Ovary (tissue), 9 donors: ENCODE results near the gene TRMT10C. TPM values are rescaled to one million over a fixed set of nuclear protein-coding genes. Genes with fewer than 3 reads are reported as not detected.
"Not testable (repeated sequence)": the region's sequence is repeated elsewhere in the genome, so short reads cannot be mapped to it uniquely, and the experiment has no call there.

ENCODE experiments used
- DNase-seq, 5 donors: peaks; one replicate each; pipeline ENCODE4 v3.0.0-alpha.2; 2019 to 2020
- H3K27ac ChIP-seq, 2 donors: fragments of 200-600 bp; one replicate each; pipeline versions ENCODE4 v1.5.1 to v1.8.0; 2019 to 2022
- H3K27me3 ChIP-seq: fragments of 200-600 bp; one replicate; pipeline ENCODE4 v1.8.0; 2022
- H3K36me3 ChIP-seq: fragments of 200-600 bp; sonication (generic); one replicate; pipeline ENCODE4 v1.5.1; 2019
- H3K4me1 ChIP-seq: one replicate; pipeline ENCODE4 v1.8.1; 2013; ENCODE audit warnings: mild to moderate bottlenecking, moderate library complexity; ENCODE audit not compliant: insufficient read depth
- H3K4me3 ChIP-seq: fragments of 200-600 bp; sonication (generic); one replicate; pipeline ENCODE4 v1.5.1; 2017
- H3K9me3 ChIP-seq, 2 donors: fragments of 200-600 bp in 1 of 2; sonication (generic) in 1 of 2; one replicate each; pipeline versions ENCODE4 v1.5.1 to v1.8.1; 2013 to 2019; ENCODE audit warnings: mild to moderate bottlenecking in 1 of 2, moderate library complexity in 1 of 2
- CTCF ChIP-seq, 3 donors: fragments of 450-650 bp in 2 of 3; fragments of 200-600 bp in 1 of 3; IDR thresholded peaks; one replicate each; pipeline versions ENCODE4 v1.5.1 to v1.8.0; 2016 to 2022; ENCODE audit warnings: antibody characterized with exemption in 3 of 3, mild to moderate bottlenecking in 1 of 3
- EP300 ChIP-seq: sonication (generic); formaldehyde crosslinking; IDR thresholded peaks from one replicate; pipeline ENCODE4 v1.6.1; 2017; ENCODE audit warnings: antibody characterized with exemption
- POLR2A ChIP-seq: fragments of 450-650 bp; IDR thresholded peaks from one replicate; pipeline ENCODE4 v1.6.1; 2017; ENCODE audit warnings: antibody characterized with exemption, mild to moderate bottlenecking, moderate library complexity
- WGBS, 3 donors: extraction: QIAGEN DNeasy Blood & Tissue Kit in 1 of 3; methylation state at CpG; one replicate each; pipeline versions ENCODE4 v1.1.5 to v1.1.7; 2013 to 2017; 5-methylcytosine and 5-hydroxymethylcytosine counted together
- intact Hi-C, 4 donors: fragments of 100-400 bp; cut with DNase I; formaldehyde crosslinking; loops; one replicate each; pipeline versions ENCODE4 v1.11.0 to v1.15.1; 2022 to 2023
- polyA plus RNA-seq, 2 donors: library from polyadenylated mRNA; stranded (reverse); fragments of 200-250 nt in 1 of 2; fragments of 350-450 nt in 1 of 2; fragmentation: Illumina TruSeq in 1 of 2; extraction: RNeasy Lipid Tissue Mini Kit (QIAGEN cat#74804) in 1 of 2; gene quantifications; one replicate each; pipeline ENCODE4 v1.2.3, GENCODE V29; 2013 to 2014
- total RNA-seq, 7 donors: library from RNA; depleted of rRNA in 2 of 7; stranded (reverse); fragments of >200 nt in 2 of 7; fragmentation: NEBNext Ultra II Directional in 3 of 7; extraction: Animal tissue kit (Norgen Biotek cat#: 25700) in 3 of 7; gene quantifications; one replicate each; pipeline versions ENCODE4 v1.1.0 to v1.2.4, GENCODE V29; 2016 to 2023
- donor health status: DM: no; HTN: no; CAD: no; lungs with moderate emphysema.
- donor health status: DM: no; HTN: no; CAD: no.
- donor health status: Bipolar disorder and iron deficiency.
- donor health status: DM: yes; HTN: yes; CAD: no.
- donor health status: DM: no; HTN: no; CAD: no.
- donor health status: DM: yes; HTN: yes; CAD: no.

TRMT10C gene
- total and polyA plus RNA-seq, 9 donors = 13.9 to 23.3 (median 18.6) TPM

- no peaks in the 10 kb centered on the region for H3K4me1 ChIP-seq
- 53 to 60% (median 58%) methylated on average over 9 of the region's 9 CpGs for WGBS, 3 donors
- no peak for TF ChIP-seq CTCF (IDR thresholded peaks at IDR 0.05)
- no peak for TF ChIP-seq POLR2A
- no peak for TF ChIP-seq EP300
- H3K36me3 ChIP-seq = no peaks in the 10 kb centered on the region
- no peaks in the 10 kb centered on the region for H3K27me3 ChIP-seq
- no peak for DNase-seq
- intact Hi-C loops = no loop called here
- H3K27ac ChIP-seq = no peak overlapping the region
- H3K4me3 ChIP-seq = no peak overlapping the region
- H3K9me3 ChIP-seq = no peaks in the 10 kb centered on the region
Observed at GRCh38 chr3:101532783-101533602, 28.7 kb upstream of the TRMT10C start.

- Histone ChIP-seq H3K9me3 (no peaks in the 10 kb centered on the region), H3K4me1 (no peaks in the 10 kb centered on the region), H3K36me3 (no peaks in the 10 kb centered on the region), H3K27ac (no peak overlapping the region), H3K4me3 (no peak overlapping the region), H3K27me3 (no peaks in the 10 kb centered on the region)
- no peak for TF ChIP-seq EP300
- no peak for TF ChIP-seq POLR2A
- no peak for TF ChIP-seq CTCF (IDR thresholded peaks at IDR 0.05)
- WGBS, 3 donors = 54 to 64% (median 60%) methylated on average over 1 of the region's 1 CpG
- no peak for DNase-seq
- intact Hi-C loops = no loop called here
Observed at GRCh38 chr3:101533603-101533968, 28.1 kb upstream of the TRMT10C start.

GRCh38 chr3:101535221-101535620 lies 26.4 kb upstream of the TRMT10C start:
- Histone ChIP-seq H3K4me3 (no peak overlapping the region), H3K9me3 (no peaks in the 10 kb centered on the region), H3K36me3 (no peaks in the 10 kb centered on the region), H3K4me1 (no peaks in the 10 kb centered on the region), H3K27me3 (no peaks in the 10 kb centered on the region), H3K27ac (no peak overlapping the region)
- intact Hi-C loops = no loop called here
- WGBS, 3 donors = 71 to 96% (median 78%) methylated on average over 5 of the region's 5 CpGs
- no peak for DNase-seq
- TF ChIP-seq POLR2A (no peak), EP300 (no peak), CTCF (IDR thresholded peaks at IDR 0.05) (no peak)

- no peak for DNase-seq
- H3K9me3 ChIP-seq = no peaks in the 10 kb centered on the region
- no peaks in the 10 kb centered on the region for H3K4me1 ChIP-seq
- H3K27ac ChIP-seq = no peak overlapping the region
- H3K27me3 ChIP-seq = no peaks in the 10 kb centered on the region
- TF ChIP-seq POLR2A (no peak), EP300 (no peak), CTCF (IDR thresholded peaks at IDR 0.05) (no peak)
- intact Hi-C loops = no loop called here
- 90 to 100% (median 100%) methylated on average over 1 of the region's 1 CpG for WGBS, 3 donors
- H3K36me3 ChIP-seq = no peaks in the 10 kb centered on the region
- H3K4me3 ChIP-seq = no peak overlapping the region
Observed at GRCh38 chr3:101536266-101536665, 25.4 kb upstream of the TRMT10C start.

- H3K4me1 ChIP-seq, intact Hi-C loops, H3K27ac ChIP-seq, H3K4me3 ChIP-seq, H3K9me3 ChIP-seq, H3K36me3 ChIP-seq, H3K27me3 ChIP-seq, DNase-seq: not testable (repeated sequence)
- 91 to 93% (median 92%) methylated on average over 1 of the region's 1 CpG for WGBS, 3 donors
Observed at GRCh38 chr3:101536955-101537354, 24.7 kb upstream of the TRMT10C start.
